IMR-90 (cell line): ENCODE measurements around the gene DGKB. TPM values are rescaled to one million over a fixed set of nuclear protein-coding genes. Genes with fewer than 3 reads are reported as not detected.
A peak's percentile ranks its signal among the peaks of the same experiment; 100 is the strongest.

Experiments
- ATAC-seq: fragments of 200-7000 bp; cut with Tn5 transposase; 2 replicates; pipeline ENCODE4 v1.9.1; 2020; ENCODE audit warnings: low read depth, mild to moderate bottlenecking, moderate library complexity
- BruUV-seq: library from RNA; stranded (reverse); fragments of 400-500 nt; replicated peaks from 2 replicates; lab custom pipeline; 2021; lab: Mats Ljungman, UMichigan
- CTCF ChIA-PET: fragments of 300-600 bp; formaldehyde crosslinking; extraction: SDS; loops from one replicate; lab custom pipeline; 2021; ENCODE audit warnings: antibody characterized with exemption; lab: Yijun Ruan, JAX
- POLR2A ChIA-PET: fragments of 300-600 bp; sonication (Branson Sonifier 250); formaldehyde crosslinking; loops from one replicate; lab custom pipeline; 2022; ENCODE audit warnings: antibody characterized with exemption; ENCODE audit not compliant: unreplicated experiment; lab: Charles Lee
- DNase-seq: peaks from one replicate; pipeline ENCODE4 v3.0.0; 2013
- H2AFZ ChIP-seq: replicated peaks from 2 replicates; pipeline ENCODE3; 2013; ENCODE audit warnings: low read length, mild to moderate bottlenecking; ENCODE audit not compliant: poor library complexity
- H2AK5ac ChIP-seq: 2 replicates; pipeline ENCODE4 v1.6.1; 2013; ENCODE audit warnings: low read depth, low read length, inconsistent platforms
- H2AK9ac ChIP-seq: replicated peaks from 2 replicates; pipeline ENCODE3; 2013; ENCODE audit warnings: mild to moderate bottlenecking, low read depth, low read length, moderate library complexity; ENCODE audit not compliant: poor library complexity
- H2BK120ac ChIP-seq: 2 replicates; pipeline ENCODE4 v1.6.1; 2013; ENCODE audit warnings: low read depth, low read length, inconsistent platforms
- H2BK15ac ChIP-seq: 3 replicates; pipeline ENCODE4 v1.6.1; 2013; ENCODE audit warnings: low read depth, low read length, inconsistent platforms
- H2BK20ac ChIP-seq: 2 replicates; pipeline ENCODE4 v1.6.1; 2013; ENCODE audit warnings: low read depth, mild to moderate bottlenecking, inconsistent platforms, low read length, moderate library complexity
- H2BK5ac ChIP-seq: 2 replicates; pipeline ENCODE4 v1.6.1; 2013; ENCODE audit warnings: mild to moderate bottlenecking, low read depth, low read length, inconsistent platforms; ENCODE audit not compliant: poor library complexity, severe bottlenecking
- H3K14ac ChIP-seq: replicated peaks from 2 replicates; pipeline ENCODE4 v1.6.1; 2013; ENCODE audit warnings: low read depth, low read length, inconsistent platforms
- H3K18ac ChIP-seq: 2 replicates; pipeline ENCODE4 v1.6.1; 2013; ENCODE audit warnings: low read depth, low read length, control low read depth
- H3K23ac ChIP-seq: 2 replicates; pipeline ENCODE4 v1.6.1; 2013; ENCODE audit warnings: low read depth, low read length, inconsistent platforms
- H3K27ac ChIP-seq: 2 replicates; pipeline ENCODE4 v1.5.1; 2013; ENCODE audit warnings: mild to moderate bottlenecking, control low read depth, low read length; ENCODE audit not compliant: insufficient read depth
- H3K27me3 ChIP-seq: 2 replicates; pipeline ENCODE4 v1.6.1; 2013; ENCODE audit warnings: low read length; ENCODE audit not compliant: control insufficient read depth, insufficient read depth
- H3K36me3 ChIP-seq: 2 replicates; pipeline ENCODE4 v1.6.1; 2013; ENCODE audit warnings: low read length, mixed read lengths; ENCODE audit not compliant: control insufficient read depth, insufficient read depth
- H3K4ac ChIP-seq: 2 replicates; pipeline ENCODE4 v1.6.1; 2013; ENCODE audit warnings: low read depth, low read length, inconsistent platforms
- H3K4me1 ChIP-seq: 2 replicates; pipeline ENCODE4 v1.6.1; 2013; ENCODE audit warnings: low read length, mixed read lengths; ENCODE audit not compliant: control insufficient read depth, insufficient read depth
- H3K4me2 ChIP-seq: 2 replicates; pipeline ENCODE4 v1.6.1; 2013; ENCODE audit warnings: low read depth, mild to moderate bottlenecking, control low read depth, low read length, moderate library complexity
- H3K4me3 ChIP-seq: 2 replicates; pipeline ENCODE4 v1.5.1; 2013; ENCODE audit warnings: low read depth, mild to moderate bottlenecking, control low read depth, low read length, moderate library complexity; ENCODE audit not compliant: insufficient read depth
- H3K56ac ChIP-seq: 2 replicates; pipeline ENCODE4 v1.6.1; 2013; ENCODE audit warnings: low read length, inconsistent platforms; ENCODE audit not compliant: insufficient read depth; ENCODE audit errors: extremely low read depth
- H3K79me1 ChIP-seq, 2 experiments: 2 replicates each; pipeline ENCODE4 v1.6.1; 2013; ENCODE audit warnings: low read length in 2 of 2, inconsistent platforms in 1 of 2, low read depth in 1 of 2
- H3K9ac ChIP-seq: 2 replicates; pipeline ENCODE4 v1.6.1; 2013; ENCODE audit warnings: low read depth, low read length, control low read depth
- H3K9me1 ChIP-seq: 2 replicates; pipeline ENCODE4 v1.6.1; 2013; ENCODE audit warnings: low read length, inconsistent platforms; ENCODE audit not compliant: insufficient read depth
- H3K9me3 ChIP-seq: 2 replicates; pipeline ENCODE4 v1.6.1; 2013; ENCODE audit warnings: low read length; ENCODE audit not compliant: control insufficient read depth, insufficient read depth
- H4K20me1 ChIP-seq: 2 replicates; pipeline ENCODE4 v1.6.1; 2013; ENCODE audit warnings: low read length, inconsistent platforms; ENCODE audit not compliant: insufficient read depth
- H4K5ac ChIP-seq: 2 replicates; pipeline ENCODE4 v1.6.1; 2013; ENCODE audit warnings: mild to moderate bottlenecking, low read depth, low read length, control low read depth
- H4K8ac ChIP-seq, 2 experiments: 2 replicates each; pipeline ENCODE4 v1.6.1; 2013; ENCODE audit warnings: low read depth in 2 of 2, low read length in 2 of 2, control low read depth in 1 of 2, inconsistent platforms in 1 of 2
- H4K91ac ChIP-seq: 2 replicates; pipeline ENCODE4 v1.6.1; 2013; ENCODE audit warnings: low read depth, low read length, inconsistent platforms; ENCODE audit not compliant: insufficient read depth
- MAFK ChIP-seq: IDR thresholded peaks from 2 replicates; pipeline ENCODE4 v1.6.1; 2012; ENCODE audit warnings: low read depth, low read length, improper control_type of control experiment
- RAD21 ChIP-seq: IDR thresholded peaks from 2 replicates; pipeline ENCODE4 v1.6.1; 2012; ENCODE audit warnings: low read length, improper control_type of control experiment
- WGBS, 2 experiments: methylation state at CpG; one replicate each; pipeline versions ENCODE4 v1.1.5 to v1.1.7; 2013; ENCODE audit warnings: missing lambda C conversion rate in 2 of 2; ENCODE audit not compliant: insufficient read length in 1 of 2; ENCODE audit errors: extremely low coverage in 2 of 2; 5-methylcytosine and 5-hydroxymethylcytosine counted together
- dilution Hi-C: fragments of 300-500 bp; cut with HindIII; formaldehyde crosslinking; loops from one replicate; pipeline ENCODE4 v1.14.3; 2018; ENCODE audit warnings: low sequenced_read_pairs; ENCODE audit not compliant: unreplicated experiment
- in situ Hi-C: fragments of 300-500 bp; cut with MboI; formaldehyde crosslinking; loops from 3 replicates; pipeline ENCODE4 v1.14.3; 2019; ENCODE audit warnings: low sequenced_read_pairs, inconsistent platforms, mixed read lengths
- intact Hi-C: fragments of 100-400 bp; cut with micrococcal nuclease; formaldehyde crosslinking; loops from 2 replicates; pipeline ENCODE4 v1.10.0; 2022
- polyA plus RNA-seq, 3 experiments: library from polyadenylated mRNA; depleted of rRNA; stranded (reverse); fragments of >200 nt; gene quantifications; 2 replicates each; pipeline ENCODE4 v1.2.3, GENCODE V29; 2012; ENCODE audit warnings: low replicate concordance in 1 of 3
- total RNA-seq: library from RNA; depleted of rRNA; stranded (reverse); fragments of >200 nt; gene quantifications from 2 replicates; pipeline ENCODE4 v1.2.3, GENCODE V29; 2012

DGKB gene
- total and polyA plus RNA-seq, 2 of the 4 experiments (the other 2 are of a cell fraction): not detected

- H2BK120ac ChIP-seq: no peak overlapping the region
- no peak overlapping the region for H2BK5ac ChIP-seq
- H2AFZ ChIP-seq: no peak overlapping the region
- H2BK15ac ChIP-seq: no peak overlapping the region
- TF ChIP-seq RAD21 (no peak), MAFK (peak; percentile 58)
- no peak overlapping the region for H4K5ac ChIP-seq
- H3K4me2 ChIP-seq: no peak overlapping the region
- H4K91ac ChIP-seq: no peak overlapping the region
- POLR2A ChIA-PET: no interaction called here
- CTCF ChIA-PET: no interaction called here
- no peak overlapping the region for H3K14ac ChIP-seq
- ATAC-seq (no peak), DNase-seq (no peak)
- no peak overlapping the region for H4K8ac ChIP-seq
- no peaks in the 10 kb centered on the region for H3K9me3 ChIP-seq
- H2AK9ac ChIP-seq: no peak overlapping the region
- H3K36me3 ChIP-seq: no peaks in the 10 kb centered on the region
- H3K27ac ChIP-seq: no peak overlapping the region
- H3K4me3 ChIP-seq: no peak overlapping the region
- dilution Hi-C loops (no loop called here), intact Hi-C loops (no loop called here), in situ Hi-C loops (no loop called here)
- no peaks in the 10 kb centered on the region for H3K9me1 ChIP-seq
- H3K4me1 ChIP-seq: no peaks in the 10 kb centered on the region
- H2AK5ac ChIP-seq: no peak overlapping the region
- H2BK20ac ChIP-seq: no peak overlapping the region
- H3K56ac ChIP-seq: no peak overlapping the region
- H3K23ac ChIP-seq: no peak overlapping the region
- no peak overlapping the region for H3K18ac ChIP-seq
- WGBS, 2 experiments: 80% methylated on average over 1 of the region's 4 CpGs; no CpG with 5 or more reads in 1 of the 2 experiments
- H3K27me3 ChIP-seq: no peaks in the 10 kb centered on the region
- no TSS peak for BruUV-seq
- no peaks in the 10 kb centered on the region for H3K79me1 ChIP-seq
- no peak overlapping the region for H3K9ac ChIP-seq
- H3K4ac ChIP-seq: no peak overlapping the region
- no peaks in the 10 kb centered on the region for H4K20me1 ChIP-seq
Observed at GRCh38 chr7:14195079-14195478, 707.5 kb downstream of the DGKB start.
